Upper lobe of left lung (tissue), 6 donors: Measurements from ENCODE around the gene NRXN2. TPM values are rescaled to one million over a fixed set of nuclear protein-coding genes. Genes with fewer than 3 reads are reported as not detected.

ENCODE experiments used
- ATAC-seq, 2 donors: fragments of 200-7000 bp; cut with Tn5 transposase; one replicate each; pipeline ENCODE4 v1.9.1; 2022; ENCODE audit warnings: mild to moderate bottlenecking in 2 of 2, moderate library complexity in 2 of 2; ENCODE audit not compliant: low FRiP score in 2 of 2
- DNase-seq, 2 donors: peaks; one replicate each; pipeline ENCODE4 v3.0.0-alpha.2; 2019 to 2020
- H3K27ac ChIP-seq, 4 donors: fragments of 200-600 bp; sonication (generic); one replicate each; pipeline ENCODE4 v1.5.1; 2016 to 2019
- H3K27me3 ChIP-seq, 4 donors: fragments of 200-600 bp; sonication (generic); one replicate each; pipeline ENCODE4 v1.5.1; 2017 to 2019
- H3K36me3 ChIP-seq, 4 donors: fragments of 200-600 bp; sonication (generic); one replicate each; pipeline ENCODE4 v1.5.1; 2016 to 2019
- H3K4me1 ChIP-seq, 4 donors: fragments of 200-600 bp; sonication (generic); one replicate each; pipeline ENCODE4 v1.5.1; 2018 to 2019
- H3K4me3 ChIP-seq, 4 donors: fragments of 200-600 bp; sonication (generic); one replicate each; pipeline ENCODE4 v1.5.1; 2017 to 2019; ENCODE audit warnings: mild to moderate bottlenecking in 2 of 4, moderate library complexity in 1 of 4
- H3K9me3 ChIP-seq, 4 donors: fragments of 200-600 bp; sonication (generic); one replicate each; pipeline ENCODE4 v1.5.1; 2018 to 2019
- EP300 ChIP-seq, 4 donors: sonication (generic); formaldehyde crosslinking; IDR thresholded peaks; one replicate each; pipeline ENCODE4 v1.5.1; 2017; ENCODE audit warnings: antibody characterized with exemption in 4 of 4, control low read depth in 2 of 4
- POLR2A ChIP-seq, 4 donors: fragments of 450-650 bp; IDR thresholded peaks; one replicate each; pipeline ENCODE4 v1.5.1; 2016 to 2017; ENCODE audit warnings: antibody characterized with exemption in 4 of 4, mild to moderate bottlenecking in 2 of 4
- POLR2AphosphoS5 ChIP-seq, 2 donors: sonication (generic); formaldehyde crosslinking; IDR thresholded peaks; one replicate each; pipeline ENCODE4 v1.5.1; 2017; ENCODE audit warnings: antibody characterized with exemption in 2 of 2
- WGBS, 2 donors: methylation state at CpG; one replicate each; pipeline ENCODE4 v1.1.5; 2017 to 2018; 5-methylcytosine and 5-hydroxymethylcytosine counted together
- total RNA-seq, 6 donors: library from RNA; depleted of rRNA in 4 of 6; stranded (reverse); fragments of >200 nt in 4 of 6; gene quantifications; one replicate each; pipeline versions ENCODE4 v1.1.0 to v1.2.1, GENCODE V29; 2016 to 2021
- TF ChIP-seq, protein P1 (sequence below), 6 experiments: fragments of 450-650 bp in 4 of 6; fragments of 200-600 bp in 2 of 6; sonication (generic) in 2 of 6; IDR thresholded peaks; one replicate each; pipeline ENCODE4 v1.5.1; 2016 to 2019; ENCODE audit warnings: antibody characterized with exemption in 6 of 6
- donor health status: DM: no; HTN: no; CAD: no; lungs with moderate emphysema.
- donor health status: DM: no; HTN: yes; CAD: no; lungs with severe emphysema.

Gene NRXN2
- total RNA-seq, 6 donors from 2014 or later: 0.59 to 21.6 (median 2.9) TPM; not detected in 2

DNA sequence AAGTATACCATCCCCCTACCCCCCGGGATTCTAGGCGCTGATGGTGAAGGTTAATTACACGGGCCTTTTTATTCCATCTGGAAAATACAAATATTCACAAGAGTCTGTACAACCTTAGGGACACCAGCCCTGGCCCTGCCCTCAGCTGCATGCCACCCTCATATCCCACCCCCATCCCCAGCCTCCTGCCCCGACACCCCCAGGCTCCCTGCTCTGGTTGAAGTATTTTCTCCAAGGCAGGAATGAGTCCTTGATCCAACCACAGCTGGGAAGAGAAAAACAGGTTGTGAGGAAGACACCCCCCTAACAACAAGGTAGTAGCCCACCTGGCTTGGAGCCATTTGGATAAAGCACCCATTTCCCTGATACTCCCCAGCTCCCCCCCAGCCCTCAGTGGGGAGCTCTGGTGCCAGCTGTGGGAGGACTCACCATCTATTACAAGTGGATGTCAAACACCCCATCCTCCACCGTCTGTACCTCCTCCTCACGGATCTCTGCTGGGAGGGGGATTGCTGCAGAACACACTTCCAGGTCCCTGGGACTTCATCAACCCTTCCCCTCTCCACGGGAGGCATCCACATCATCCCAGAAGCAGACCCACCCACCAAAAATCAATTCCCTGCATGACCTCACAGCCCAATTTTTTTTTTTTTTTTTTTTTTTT is 4.0 kb upstream of the NRXN2 start:
- TF ChIP-seq, protein P1, sequence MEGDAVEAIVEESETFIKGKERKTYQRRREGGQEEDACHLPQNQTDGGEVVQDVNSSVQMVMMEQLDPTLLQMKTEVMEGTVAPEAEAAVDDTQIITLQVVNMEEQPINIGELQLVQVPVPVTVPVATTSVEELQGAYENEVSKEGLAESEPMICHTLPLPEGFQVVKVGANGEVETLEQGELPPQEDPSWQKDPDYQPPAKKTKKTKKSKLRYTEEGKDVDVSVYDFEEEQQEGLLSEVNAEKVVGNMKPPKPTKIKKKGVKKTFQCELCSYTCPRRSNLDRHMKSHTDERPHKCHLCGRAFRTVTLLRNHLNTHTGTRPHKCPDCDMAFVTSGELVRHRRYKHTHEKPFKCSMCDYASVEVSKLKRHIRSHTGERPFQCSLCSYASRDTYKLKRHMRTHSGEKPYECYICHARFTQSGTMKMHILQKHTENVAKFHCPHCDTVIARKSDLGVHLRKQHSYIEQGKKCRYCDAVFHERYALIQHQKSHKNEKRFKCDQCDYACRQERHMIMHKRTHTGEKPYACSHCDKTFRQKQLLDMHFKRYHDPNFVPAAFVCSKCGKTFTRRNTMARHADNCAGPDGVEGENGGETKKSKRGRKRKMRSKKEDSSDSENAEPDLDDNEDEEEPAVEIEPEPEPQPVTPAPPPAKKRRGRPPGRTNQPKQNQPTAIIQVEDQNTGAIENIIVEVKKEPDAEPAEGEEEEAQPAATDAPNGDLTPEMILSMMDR (IDR thresholded peaks at IDR 0.05): no peak
- TF ChIP-seq POLR2A (IDR thresholded peaks at IDR 0.05) (no peak), POLR2AphosphoS5 (IDR thresholded peaks at IDR 0.05) (no peak), EP300 (IDR thresholded peaks at IDR 0.05) (no peak)
- DNase-seq (no peak), ATAC-seq (no peak)
- H3K27ac ChIP-seq: no peak overlapping the region
- no peak overlapping the region for H3K4me3 ChIP-seq
- peaks cover 6 to 12% (median 8%) of the 10 kb centered on the region in 4 donors for H3K4me1 ChIP-seq
- 74 to 81% methylated on average over 7 of the region's 7 CpGs for WGBS, 2 donors
- peaks cover 0 to 31% (median 3%) of the 10 kb centered on the region in 4 donors for H3K36me3 ChIP-seq
- H3K27me3 ChIP-seq: peaks cover 0 to 6% (median 0%) of the 10 kb centered on the region in 4 donors
- no peaks in the 10 kb centered on the region for H3K9me3 ChIP-seq

DNA sequence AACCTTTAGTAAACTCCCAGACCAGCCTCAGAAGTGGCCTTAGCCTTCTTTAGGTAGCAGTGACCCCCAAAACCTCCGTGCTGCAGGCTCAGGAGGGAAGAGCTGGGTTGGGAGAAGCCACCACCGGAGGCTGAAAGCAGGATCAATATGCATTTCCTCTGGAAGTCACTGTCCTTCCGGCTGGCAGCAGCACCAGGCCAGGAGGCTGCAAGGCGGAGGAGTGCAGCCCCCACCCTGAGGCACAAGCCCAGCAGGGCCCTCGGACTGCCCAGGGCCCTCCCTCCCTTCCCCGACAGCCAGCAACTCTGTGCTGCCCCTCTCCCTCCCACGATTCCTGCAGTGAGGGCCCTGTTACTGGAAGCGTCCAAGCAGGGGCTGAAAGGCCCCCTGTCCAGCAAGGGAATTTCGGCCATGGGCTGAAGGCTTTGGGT is 3.2 kb upstream of the NRXN2 start:
- ATAC-seq (no peak), DNase-seq (no peak)
- Histone ChIP-seq H3K9me3 (no peaks in the 10 kb centered on the region), H3K27me3 (peaks cover 0 to 6% (median 0%) of the 10 kb centered on the region in 4 donors), H3K36me3 (peaks cover 0 to 24% (median 0%) of the 10 kb centered on the region in 4 donors), H3K27ac (no peak overlapping the region), H3K4me3 (no peak overlapping the region), H3K4me1 (peaks cover 6 to 12% (median 8%) of the 10 kb centered on the region in 4 donors)
- 49 to 50% methylated on average over 1 to 4 of the region's 9 CpGs for WGBS, 2 donors
- TF ChIP-seq, protein P1 (IDR thresholded peaks at IDR 0.05): no peak

DNA sequence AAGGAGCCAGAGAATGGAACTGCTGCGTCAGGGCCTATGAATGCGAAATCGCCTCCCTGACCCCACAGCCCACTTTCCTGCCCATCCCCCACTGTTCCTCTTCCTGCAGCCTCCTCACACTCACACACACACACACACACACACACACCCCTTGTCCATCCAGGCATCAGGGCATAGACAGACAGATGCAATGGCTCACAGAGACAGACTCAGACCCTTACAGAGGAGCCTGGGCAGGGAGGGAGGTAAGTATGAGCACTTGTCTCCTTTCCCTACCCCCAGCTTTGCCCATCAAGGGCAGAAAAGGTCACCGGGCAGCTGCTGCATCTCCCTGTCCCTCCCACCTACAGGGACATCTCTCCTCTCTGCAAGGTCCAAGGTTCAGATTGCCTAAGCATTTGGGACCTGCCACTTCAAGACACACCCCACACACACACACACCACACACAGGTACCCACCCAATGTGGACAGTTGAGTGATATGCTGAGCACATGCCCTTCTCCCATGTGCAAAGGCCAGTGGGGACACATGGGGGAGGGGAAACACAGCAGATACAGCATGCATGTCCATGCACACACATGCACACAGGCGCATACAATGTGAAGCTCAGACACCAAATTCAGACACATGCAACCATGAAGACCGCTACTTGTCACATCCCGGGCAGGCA is 2.0 kb upstream of the NRXN2 start:
- 60 to 79% methylated on average over 7 of the region's 7 CpGs for WGBS, 2 donors
- ATAC-seq: no peak
- no peak for DNase-seq

GRCh38 chr11:64723907-64724862 is 1.2 kb upstream of the NRXN2 start:
- ATAC-seq (no peak), DNase-seq (no peak)
- Histone ChIP-seq H3K4me1 (peaks cover 6 to 12% (median 8%) of the 10 kb centered on the region in 4 donors), H3K9me3 (no peaks in the 10 kb centered on the region), H3K4me3 (no peak overlapping the region), H3K27me3 (peaks cover 0 to 6% (median 2%) of the 10 kb centered on the region in 4 donors), H3K27ac (no peak overlapping the region), H3K36me3 (peaks cover 0 to 13% (median 0%) of the 10 kb centered on the region in 4 donors)
- WGBS, 2 donors: 53 to 61% methylated on average over 4 to 9 of the region's 9 CpGs
- no peak for TF ChIP-seq POLR2AphosphoS5 (IDR thresholded peaks at IDR 0.05)
- no peak for TF ChIP-seq POLR2A (IDR thresholded peaks at IDR 0.05)
- TF ChIP-seq EP300 (IDR thresholded peaks at IDR 0.05): no peak
- TF ChIP-seq, protein P1 (IDR thresholded peaks at IDR 0.05): no peak

More for the DNA sequence above, 2.0 kb upstream of the NRXN2 start:
- TF ChIP-seq POLR2AphosphoS5 (IDR thresholded peaks at IDR 0.05) (no peak), POLR2A (IDR thresholded peaks at IDR 0.05) (no peak), EP300 (IDR thresholded peaks at IDR 0.05) (no peak)
- TF ChIP-seq, protein P1 (IDR thresholded peaks at IDR 0.05): no peak
- Histone ChIP-seq H3K4me1 (peaks cover 6 to 12% (median 8%) of the 10 kb centered on the region in 4 donors), H3K36me3 (peaks cover 0 to 15% (median 0%) of the 10 kb centered on the region in 4 donors), H3K27ac (no peak overlapping the region), H3K4me3 (no peak overlapping the region), H3K9me3 (no peaks in the 10 kb centered on the region), H3K27me3 (peaks cover 0 to 6% (median 0%) of the 10 kb centered on the region in 4 donors)
